Measurements from ENCODE around the gene SNX24. TPM values are rescaled to one million over a fixed set of nuclear protein-coding genes. Genes with fewer than 3 reads are reported as not detected.
"Not testable (repeated sequence)": the region's sequence is repeated elsewhere in the genome, so short reads cannot be mapped to it uniquely, and the experiment has no call there.

Gene SNX24
- total RNA-seq, 1 donor from 2014 or later = 14.0 TPM

GRCh38 chr5:122947372-122947771 lies 102.0 kb downstream of the SNX24 start:
- no peak for ATAC-seq
- intact Hi-C loops (cut with DNase I) = no loop called here
- DNase-seq (ENCODE audit: missing footprints) = no peak

DNA sequence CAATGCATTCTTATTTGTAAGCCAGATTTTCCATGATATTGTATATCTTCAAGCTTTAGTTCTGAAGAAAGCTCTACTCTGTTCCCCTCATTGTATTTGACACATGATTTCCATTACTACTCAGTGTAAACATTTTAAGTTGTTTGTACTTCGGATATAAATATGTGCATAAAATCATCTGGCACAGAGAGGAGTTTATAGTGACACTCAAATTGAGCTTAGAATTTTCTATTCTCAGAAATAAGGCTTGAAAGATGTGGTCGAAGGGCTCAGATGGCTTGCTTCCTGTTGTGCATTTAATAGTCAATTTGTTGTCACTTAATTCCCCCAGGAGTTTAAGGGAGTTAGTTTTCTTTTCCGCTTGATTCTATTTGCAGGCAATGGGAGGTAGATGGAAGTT lies 102.4 kb downstream of the SNX24 start:
- ATAC-seq = no peak
- no peak for DNase-seq (ENCODE audit: missing footprints)
- intact Hi-C loops (cut with DNase I) = no loop called here

- DNase-seq (ENCODE audit: missing footprints) = no peak
- intact Hi-C loops (cut with DNase I) = no loop called here
- no peak for ATAC-seq
Observed at GRCh38 chr5:122948319-122948718, 102.9 kb downstream of the SNX24 start.

GRCh38 chr5:122951658-122952057 lies 106.2 kb downstream of the SNX24 start:
- no peak for ATAC-seq
- no peak for DNase-seq (ENCODE audit: missing footprints)
- intact Hi-C loops (cut with DNase I) = no loop called here

DNA sequence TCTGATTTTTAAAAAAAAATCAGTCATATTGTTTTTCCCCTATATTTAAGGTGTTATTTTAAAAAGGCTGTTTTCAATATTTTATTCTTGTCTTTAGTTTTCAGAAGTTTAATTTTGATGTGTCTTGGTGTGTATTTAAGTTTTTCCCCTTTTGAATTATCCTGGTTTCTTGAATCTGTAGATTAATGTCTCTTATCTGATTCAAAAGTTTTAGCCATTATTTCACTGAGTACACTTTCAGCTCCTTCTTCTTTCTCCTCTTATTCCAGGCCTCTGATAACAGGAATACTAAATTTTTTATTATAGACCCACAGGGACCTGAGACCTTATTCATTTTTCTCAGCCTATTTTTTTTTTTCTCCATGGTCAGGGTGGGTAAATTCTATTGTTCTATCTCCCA lies 109.3 kb downstream of the SNX24 start:
- ATAC-seq (no peak), DNase-seq (ENCODE audit: missing footprints) (no peak)
- intact Hi-C loops (cut with DNase I) = no loop called here

- ATAC-seq (no peak), DNase-seq (ENCODE audit: missing footprints) (no peak)
- intact Hi-C loops (cut with DNase I) = no loop called here
Observed at GRCh38 chr5:122957457-122957856, 112.0 kb downstream of the SNX24 start.

DNA sequence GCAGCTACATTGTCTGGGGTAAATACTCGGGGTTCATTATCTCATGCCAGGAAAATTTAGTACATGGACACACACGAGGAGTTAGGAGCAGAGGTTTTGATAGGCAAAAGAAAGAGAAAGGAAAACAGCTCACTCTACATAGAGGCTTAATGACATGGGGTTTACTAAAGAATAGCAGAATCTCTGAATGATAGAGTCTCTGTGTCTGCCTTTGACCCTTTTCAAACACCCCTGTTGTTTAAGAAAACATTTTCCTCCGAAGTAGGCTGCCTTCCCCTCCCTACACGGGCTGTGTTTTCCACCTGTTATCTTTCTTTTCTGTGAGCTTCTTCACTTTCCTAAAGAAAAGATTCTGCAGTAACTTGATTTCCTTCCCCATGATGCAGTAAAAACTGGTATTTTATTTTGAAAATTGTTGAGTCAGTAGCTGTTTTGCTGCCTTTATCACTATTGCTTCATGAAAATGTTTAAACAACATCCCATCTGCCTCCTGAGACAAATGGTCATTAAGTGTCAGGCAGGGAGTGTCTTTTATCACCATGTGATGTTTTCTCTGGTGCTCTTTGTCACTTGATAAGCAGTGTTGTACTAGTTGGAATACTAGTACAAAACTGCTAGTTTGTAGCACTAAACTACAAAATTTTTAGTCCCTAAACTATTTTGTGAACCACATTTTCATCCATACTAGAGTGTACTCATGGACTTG lies 114.5 kb downstream of the SNX24 start:
- intact Hi-C loops (cut with DNase I) = no loop called here
- DNase-seq (ENCODE audit: missing footprints) = no peak
- no peak for ATAC-seq

DNA sequence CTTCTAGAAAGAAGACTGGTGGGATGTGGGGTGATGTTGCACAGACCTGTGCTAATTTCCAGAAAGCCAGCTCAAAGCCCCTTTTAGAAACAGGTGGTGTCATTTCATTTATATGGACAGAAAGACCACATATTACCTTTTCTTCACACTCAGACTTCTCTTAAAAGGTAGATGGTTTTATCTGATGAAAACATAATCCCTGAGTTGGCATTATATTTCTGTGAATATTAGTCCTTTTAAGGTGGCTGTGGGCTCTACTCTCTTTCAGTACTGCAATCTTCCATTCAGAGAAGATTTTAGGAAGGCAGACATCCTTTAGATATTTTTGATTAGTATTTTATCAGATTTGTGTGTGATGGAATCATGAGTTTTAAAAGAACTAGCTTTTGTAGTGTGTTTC lies 117.9 kb downstream of the SNX24 start:
- ATAC-seq = no peak
- no peak for DNase-seq (ENCODE audit: missing footprints)
- intact Hi-C loops (cut with DNase I) = no loop called here

DNA sequence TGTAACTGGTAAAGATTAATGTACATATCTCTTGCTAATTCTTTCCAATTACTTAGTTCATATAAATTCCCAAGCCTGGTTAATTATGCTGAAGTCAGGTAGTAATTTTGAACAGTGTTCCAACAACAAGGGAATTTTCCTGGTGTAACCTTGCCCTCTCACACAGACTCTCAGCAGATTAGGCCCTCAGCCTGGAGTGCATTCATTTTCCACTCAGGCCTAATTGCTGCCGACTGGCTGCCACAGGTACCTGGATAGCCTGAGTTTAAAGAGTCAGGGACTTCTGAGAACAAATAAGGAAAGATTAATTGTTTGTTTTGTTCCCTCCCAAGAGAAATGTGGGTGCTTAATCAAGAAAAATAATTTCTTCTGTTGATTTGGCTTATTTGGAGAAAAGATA lies 119.7 kb downstream of the SNX24 start:
- intact Hi-C loops (cut with DNase I) = no loop called here
- DNase-seq (ENCODE audit: missing footprints) (no peak), ATAC-seq (no peak)

DNA sequence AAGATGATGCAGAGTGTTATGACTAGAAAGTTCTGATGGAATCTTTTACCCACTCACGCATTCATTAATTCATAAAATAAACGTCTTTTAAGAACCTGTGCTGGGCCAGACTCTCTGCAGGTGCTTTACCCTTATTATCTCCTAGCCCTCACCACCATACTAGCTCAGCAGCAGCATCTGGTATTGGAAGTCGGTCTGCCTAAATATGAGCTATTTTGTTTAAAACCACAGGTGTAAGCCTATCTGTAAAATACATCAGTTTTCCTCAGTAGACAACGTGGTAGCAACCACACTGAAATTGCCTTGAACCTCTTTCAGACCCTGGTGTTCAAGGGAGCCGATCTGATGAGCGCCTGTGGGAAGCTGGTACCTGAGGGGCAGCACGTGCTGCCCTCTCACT lies 121.7 kb downstream of the SNX24 start:
- DNase-seq (ENCODE audit: missing footprints) (no peak), ATAC-seq (no peak)
- intact Hi-C loops (cut with DNase I) = no loop called here

- DNase-seq (ENCODE audit: missing footprints) (no peak), ATAC-seq (no peak)
- intact Hi-C loops (cut with DNase I) = no loop called here
Observed at GRCh38 chr5:122967625-122968024, 122.2 kb downstream of the SNX24 start.

- intact Hi-C loops (cut with DNase I); ATAC-seq; DNase-seq (ENCODE audit: missing footprints): not testable (repeated sequence)
Observed at GRCh38 chr5:122968056-122968455, 122.6 kb downstream of the SNX24 start.

- no peak for ATAC-seq
- intact Hi-C loops (cut with DNase I) = no loop called here
- DNase-seq (ENCODE audit: missing footprints) = no peak
Observed at GRCh38 chr5:122971333-122971732, 125.9 kb downstream of the SNX24 start.

DNA sequence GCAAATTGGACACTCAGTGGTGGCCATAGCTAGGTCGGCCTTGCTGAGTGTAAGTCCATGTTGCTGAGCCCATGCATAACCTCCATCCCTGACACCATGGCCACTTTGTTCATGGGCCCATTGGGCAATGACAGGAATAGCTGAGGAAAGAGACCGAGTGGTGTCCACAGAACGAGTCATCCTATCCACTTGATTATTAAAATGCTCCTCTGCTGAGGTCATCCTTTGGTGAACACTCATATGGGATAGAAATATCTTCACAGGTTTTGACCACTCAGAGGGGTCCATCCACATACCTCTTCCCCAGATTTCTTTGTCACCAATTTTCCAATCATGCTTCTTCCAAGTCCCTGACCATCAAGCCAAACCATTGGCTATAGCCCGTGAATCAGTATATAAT lies 127.5 kb downstream of the SNX24 start:
- ATAC-seq (no peak), DNase-seq (ENCODE audit: missing footprints) (no peak)
- intact Hi-C loops (cut with DNase I) = no loop called here

DNA sequence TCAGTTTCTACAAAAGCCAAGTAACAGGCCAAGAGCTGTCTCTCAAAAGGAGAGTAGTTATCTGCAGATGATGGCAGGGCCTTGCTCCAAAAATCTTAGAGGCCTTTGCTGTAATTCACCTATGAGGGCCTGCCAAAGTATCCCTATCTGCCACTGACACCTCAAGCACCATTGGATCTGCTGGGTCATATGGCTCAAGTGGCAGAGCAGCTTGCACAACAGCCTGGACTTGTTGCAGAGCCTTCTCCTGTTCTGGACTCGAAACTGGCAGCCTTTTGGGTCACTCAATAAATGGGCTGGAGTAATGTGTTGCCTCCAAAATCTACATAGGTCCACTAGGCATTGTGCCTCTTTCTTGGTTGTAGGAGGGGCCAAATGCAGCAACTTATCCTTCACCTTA lies 128.3 kb downstream of the SNX24 start:
- DNase-seq (ENCODE audit: missing footprints); ATAC-seq; intact Hi-C loops (cut with DNase I): not testable (repeated sequence)

GRCh38 chr5:122974251-122974650 lies 128.8 kb downstream of the SNX24 start:
- DNase-seq (ENCODE audit: missing footprints); ATAC-seq; intact Hi-C loops (cut with DNase I): not testable (repeated sequence)

DNA sequence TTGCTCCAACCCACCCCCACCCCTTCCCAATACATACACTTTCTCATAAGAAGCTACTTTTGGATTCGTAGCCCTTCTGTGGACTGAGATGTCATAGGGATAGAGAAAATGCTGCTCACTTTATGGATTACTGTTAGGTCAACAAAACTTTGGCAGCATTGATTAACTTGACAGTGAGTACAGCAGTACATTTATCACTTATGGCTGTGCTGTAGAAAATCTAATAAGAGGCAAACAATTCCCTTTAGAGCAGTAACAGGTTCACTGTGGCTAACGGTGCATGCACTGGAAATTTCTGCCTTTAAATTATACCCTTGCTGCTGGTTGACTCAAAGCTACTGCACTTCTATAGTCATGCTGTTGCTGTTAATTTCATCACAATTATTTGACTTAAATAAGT lies 131.9 kb downstream of the SNX24 start:
- ATAC-seq (no peak), DNase-seq (ENCODE audit: missing footprints) (no peak)
- intact Hi-C loops (cut with DNase I) = no loop called here

- ATAC-seq = no peak
- intact Hi-C loops (cut with DNase I) = no loop called here
Observed at GRCh38 chr5:122978068-122978467, 132.7 kb downstream of the SNX24 start.

GRCh38 chr5:122978644-122979297 lies 133.4 kb downstream of the SNX24 start:
- no peak for ATAC-seq
- intact Hi-C loops (cut with DNase I) = no loop called here
- DNase-seq (ENCODE audit: missing footprints) = no peak

More at GRCh38 chr5:122978068-122978467, 132.7 kb downstream of the SNX24 start:
- DNase-seq (ENCODE audit: missing footprints) = no peak

DNA sequence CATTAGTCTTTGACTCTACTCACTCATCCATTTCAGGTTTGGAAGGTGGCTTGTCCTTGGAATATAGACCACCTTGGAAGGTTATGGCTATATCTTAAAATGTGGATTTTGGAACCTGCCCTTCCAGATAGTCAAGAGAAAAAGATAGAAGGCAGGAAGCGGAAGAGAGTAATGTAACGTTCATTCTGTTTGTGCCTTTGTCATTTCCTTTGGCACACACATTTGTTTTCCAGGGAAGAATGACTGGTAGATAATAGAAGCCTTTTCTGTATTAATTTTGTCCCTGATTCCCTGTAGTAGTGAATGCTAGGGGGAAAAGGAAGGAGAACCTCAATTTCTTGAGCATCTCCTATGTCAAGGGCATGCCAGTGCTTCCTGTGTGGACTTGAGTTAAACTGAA lies 136.4 kb downstream of the SNX24 start:
- intact Hi-C loops (cut with DNase I) = no loop called here
- ATAC-seq (no peak), DNase-seq (ENCODE audit: missing footprints) (no peak)

GRCh38 chr5:122982376-122982775 lies 137.0 kb downstream of the SNX24 start:
- ATAC-seq (no peak), DNase-seq (ENCODE audit: missing footprints) (no peak)
- intact Hi-C loops (cut with DNase I) = no loop called here

Measured in Right ventricle myocardium inferior (tissue), 1 donor.